ENCODE measurements around the gene HES1.
"Not testable (repeated sequence)": the region's sequence is repeated elsewhere in the genome, so short reads cannot be mapped to it uniquely, and the experiment has no call there.

Gene HES1

GRCh38 chr3:194128202-194128918 lies 7.6 kb upstream of the HES1 start:
- no peak for DNase-seq (ENCODE audit: low read depth)

GRCh38 chr3:194128919-194129295 lies 7.0 kb upstream of the HES1 start:
- DNase-seq (ENCODE audit: low read depth) = not testable (repeated sequence)

- DNase-seq (ENCODE audit: low read depth) = no peak
Measured at GRCh38 chr3:194129581-194130133, 6.3 kb upstream of the HES1 start.

GRCh38 chr3:194130188-194130587 lies 5.8 kb upstream of the HES1 start:
- DNase-seq (ENCODE audit: low read depth) = no peak

- DNase-seq (ENCODE audit: low read depth) = no peak
Measured at GRCh38 chr3:194130807-194131589, 5.0 kb upstream of the HES1 start.

GRCh38 chr3:194132465-194133286 lies 3.3 kb upstream of the HES1 start:
- peak; percentile 64 for DNase-seq (ENCODE audit: low read depth)

- DNase-seq (ENCODE audit: low read depth) = peak; percentile 58
Measured at GRCh38 chr3:194133661-194134230, 2.2 kb upstream of the HES1 start.

- DNase-seq (ENCODE audit: low read depth) = peak; percentile 77
Measured at GRCh38 chr3:194134231-194134756, 1.7 kb upstream of the HES1 start.

GRCh38 chr3:194134757-194135515 lies 1.0 kb upstream of the HES1 start:
- DNase-seq (ENCODE audit: low read depth) = peak; percentile 92

GRCh38 chr3:194135516-194135805 lies 487 bp upstream of the HES1 start:
- no peak for DNase-seq (ENCODE audit: low read depth)

GRCh38 chr3:194136519-194137007 lies 615 bp downstream of the HES1 start:
- DNase-seq (ENCODE audit: low read depth) = no peak

- DNase-seq (ENCODE audit: low read depth) = peak; percentile 76
Measured at GRCh38 chr3:194137008-194137505, 1.1 kb downstream of the HES1 start.

- peak; percentile 71 for DNase-seq (ENCODE audit: low read depth)
Measured at GRCh38 chr3:194137506-194138474, 1.8 kb downstream of the HES1 start.

- DNase-seq (ENCODE audit: low read depth) = peak; percentile 40
Measured at GRCh38 chr3:194138732-194139070, 2.8 kb downstream of the HES1 start.

- DNase-seq (ENCODE audit: low read depth) = peak; percentile 55
Measured at GRCh38 chr3:194139071-194139813, 3.3 kb downstream of the HES1 start.

- DNase-seq (ENCODE audit: low read depth) = no peak
Measured at GRCh38 chr3:194139814-194140391, 4.0 kb downstream of the HES1 start.

GRCh38 chr3:194140520-194141414 lies 4.8 kb downstream of the HES1 start:
- DNase-seq (ENCODE audit: low read depth) = peak; percentile 78
